Small intestine (tissue), 7 donors: Measurements from ENCODE around the gene ATG101. TPM values are rescaled to one million over a fixed set of nuclear protein-coding genes. Genes with fewer than 3 reads are reported as not detected.

Experiments
- DNase-seq, 2 donors: peaks; one replicate each; pipeline versions ENCODE4 v3.0.0 to v3.0.0-alpha.2; 2013
- FAIRE-seq: peaks from 2 replicates; lab custom pipeline; 2012; peaks lifted over from hg19 to GRCh38; lab: Jason Lieb, UNC
- H3K27ac ChIP-seq, 3 donors: one replicate each; pipeline ENCODE4 v1.5.1; 2013; ENCODE audit warnings: low read length in 2 of 3, mild to moderate bottlenecking in 2 of 3, control low read depth in 1 of 3, inconsistent platforms in 1 of 3, low read depth in 1 of 3, moderate library complexity in 1 of 3
- H3K27me3 ChIP-seq, 3 donors: one replicate each; pipeline ENCODE4 v1.6.1; 2013; ENCODE audit warnings: low read length in 3 of 3, inconsistent platforms in 1 of 3; ENCODE audit not compliant: control insufficient read depth in 3 of 3, insufficient read depth in 3 of 3
- H3K36me3 ChIP-seq, 3 donors: one replicate each; pipeline ENCODE4 v1.6.1; 2013; ENCODE audit warnings: low read length in 3 of 3, inconsistent platforms in 1 of 3, low read depth in 1 of 3, mild to moderate bottlenecking in 1 of 3, moderate library complexity in 1 of 3; ENCODE audit not compliant: control insufficient read depth in 3 of 3, insufficient read depth in 2 of 3
- H3K4me1 ChIP-seq, 3 donors: one replicate each; pipeline ENCODE4 v1.6.1; 2013; ENCODE audit warnings: low read length in 2 of 3, inconsistent platforms in 1 of 3, low read depth in 1 of 3, mild to moderate bottlenecking in 1 of 3, moderate library complexity in 1 of 3; ENCODE audit not compliant: control insufficient read depth in 3 of 3, insufficient read depth in 2 of 3
- H3K4me3 ChIP-seq, 3 donors: one replicate each; pipeline ENCODE4 v1.5.1; 2013; ENCODE audit warnings: low read length in 3 of 3, control low read depth in 1 of 3, inconsistent platforms in 1 of 3, low read depth in 1 of 3, mild to moderate bottlenecking in 1 of 3, moderate library complexity in 1 of 3
- H3K9me3 ChIP-seq, 2 donors: one replicate each; pipeline ENCODE4 v1.6.1; 2013; ENCODE audit warnings: low read depth in 1 of 2, low read length in 1 of 2; ENCODE audit not compliant: control insufficient read depth in 2 of 2, insufficient read depth in 1 of 2
- WGBS, 3 donors: extraction: QIAGEN DNeasy Blood & Tissue Kit; methylation state at CpG; one replicate each; pipeline ENCODE4 v1.1.7; 2013; 5-methylcytosine and 5-hydroxymethylcytosine counted together
- polyA plus RNA-seq, 4 donors: library from polyadenylated mRNA; stranded (reverse) in 3 of 4; unstranded in 1 of 4; fragments of 200-250 nt in 3 of 4; fragments of 120-200 nt in 1 of 4; gene quantifications; one replicate each; pipeline versions ENCODE4 v1.2.1 to v1.2.3, GENCODE V29; 2013
- donor health status: healthy with polysubstance abuse.
- donor health status: control.
- donor health status: control.
- donor health status: Bipolar disorder and iron deficiency.
- donor health status: healthy.

ATG101 gene
- polyA plus RNA-seq, 4 donors = 26.7 to 65.1 (median 55.5) TPM

DNA sequence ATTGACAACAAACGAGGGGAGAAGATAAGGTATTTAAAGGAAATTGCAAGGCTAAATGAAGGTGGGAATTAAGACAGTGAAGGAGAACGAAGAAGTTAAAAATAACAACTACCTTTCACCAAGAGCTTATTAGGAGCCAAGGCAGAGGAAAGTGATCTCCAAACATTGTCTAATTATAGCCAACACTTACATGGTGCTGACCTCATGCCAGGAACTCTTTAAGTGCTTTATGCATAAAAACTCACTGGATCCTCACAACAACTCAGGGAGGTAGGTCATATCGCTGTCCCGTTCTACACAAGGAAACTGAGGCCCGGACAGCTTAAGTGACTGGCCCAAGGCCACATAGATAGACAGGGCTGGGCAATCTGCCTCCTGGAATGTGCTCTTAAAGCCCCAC lies 43.5 kb upstream of the ATG101 start:
- peaks cover 0 to 14% (median 0%) of the 10 kb centered on the region in 3 donors for H3K27me3 ChIP-seq
- peaks cover 0 to 22% (median 1%) of the 10 kb centered on the region in 3 donors for H3K4me1 ChIP-seq
- WGBS, 3 donors = 31 to 57% (median 42%) methylated on average over 5 of the region's 5 CpGs
- FAIRE-seq (no peak), DNase-seq (no peak)
- H3K36me3 ChIP-seq = no peaks in the 10 kb centered on the region
- no peak overlapping the region for H3K4me3 ChIP-seq
- peak overlapping the region in 2 of 3 donors; percentile 88 to 95 for H3K27ac ChIP-seq
- no peaks in the 10 kb centered on the region for H3K9me3 ChIP-seq

- DNase-seq = no peak
- WGBS, 3 donors = 82 to 89% (median 86%) methylated on average over 11 to 12 of the region's 12 CpGs
- no peak for FAIRE-seq
- Histone ChIP-seq H3K4me1 (peaks cover 0 to 22% (median 1%) of the 10 kb centered on the region in 3 donors), H3K4me3 (no peak overlapping the region), H3K36me3 (no peaks in the 10 kb centered on the region), H3K27ac (no peak overlapping the region), H3K27me3 (peaks cover 0 to 12% (median 0%) of the 10 kb centered on the region in 3 donors), H3K9me3 (no peaks in the 10 kb centered on the region)
Measured at GRCh38 chr12:52027085-52027843, 42.5 kb upstream of the ATG101 start.

- FAIRE-seq (no peak), DNase-seq (no peak)
- H3K4me3 ChIP-seq = no peak overlapping the region
- 58 to 80% (median 61%) methylated on average over 4 of the region's 4 CpGs for WGBS, 3 donors
- no peak overlapping the region for H3K27ac ChIP-seq
- peaks cover 0 to 17% (median 0%) of the 10 kb centered on the region in 3 donors for H3K27me3 ChIP-seq
- no peaks in the 10 kb centered on the region for H3K36me3 ChIP-seq
- no peaks in the 10 kb centered on the region for H3K9me3 ChIP-seq
- peaks cover 3 to 31% (median 5%) of the 10 kb centered on the region in 3 donors for H3K4me1 ChIP-seq
Measured at GRCh38 chr12:52029685-52030084, 40.1 kb upstream of the ATG101 start.

- H3K27ac ChIP-seq = peak overlapping the region in 2 of 3 donors; percentile 69 to 83
- FAIRE-seq = no peak
Measured at GRCh38 chr12:52032446-52032803, 37.4 kb upstream of the ATG101 start.

DNA sequence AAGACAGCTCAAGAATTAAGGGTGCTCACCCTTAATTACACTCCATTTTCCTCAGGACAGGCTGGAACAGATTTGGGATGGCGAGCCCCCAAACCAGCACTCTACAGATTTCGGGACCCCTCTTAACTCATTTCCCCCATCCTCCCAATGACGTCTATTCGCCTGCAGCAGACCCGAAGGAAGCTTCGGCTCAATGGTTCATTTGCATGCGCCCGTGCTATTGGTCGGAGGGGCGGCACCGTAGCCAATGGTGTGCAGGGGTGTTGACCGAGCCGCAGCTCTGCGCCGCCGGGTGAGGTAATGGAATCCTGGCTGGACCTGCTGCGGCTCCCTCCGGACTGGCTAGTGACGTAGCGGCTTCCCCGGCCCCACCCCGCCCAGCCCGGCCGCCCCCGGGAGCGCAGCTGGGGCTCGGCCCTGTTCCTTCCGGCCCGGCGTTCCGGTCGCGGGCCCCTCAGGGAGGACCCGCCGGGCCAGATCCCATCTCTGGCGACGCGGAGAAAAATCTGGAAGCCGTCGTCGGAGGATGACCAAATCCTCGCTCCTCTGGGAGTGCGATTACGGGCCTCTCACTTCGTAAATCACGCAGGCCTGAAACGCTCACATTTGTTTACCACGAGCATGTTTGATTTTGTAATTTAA lies 36.9 kb upstream of the ATG101 start:
- no peaks in the 10 kb centered on the region for H3K9me3 ChIP-seq
- H3K27me3 ChIP-seq = peaks cover 0 to 39% (median 0%) of the 10 kb centered on the region in 3 donors
- H3K4me1 ChIP-seq = peaks cover 3 to 28% (median 7%) of the 10 kb centered on the region in 3 donors
- H3K4me3 ChIP-seq = peak overlapping the region in 2 of 3 donors; percentile 23 to 43
- FAIRE-seq (no peak), DNase-seq (peak; percentile 98)
- no peaks in the 10 kb centered on the region for H3K36me3 ChIP-seq
- H3K27ac ChIP-seq = peak overlapping the region; percentile 12 to 94 (median 79)
- 0 to 1% (median 0%) methylated on average over 36 to 48 of the region's 48 CpGs for WGBS, 3 donors

More at GRCh38 chr12:52032446-52032803, 37.4 kb upstream of the ATG101 start:
- peak in 1 of 2 donors; percentile 69 for DNase-seq
- Histone ChIP-seq H3K27me3 (peaks cover 0 to 35% (median 0%) of the 10 kb centered on the region in 3 donors), H3K36me3 (no peaks in the 10 kb centered on the region), H3K4me3 (peak overlapping the region in 1 of 3 donors; percentile 5), H3K4me1 (peaks cover 3 to 24% (median 7%) of the 10 kb centered on the region in 3 donors), H3K9me3 (no peaks in the 10 kb centered on the region)
- 6 to 7% (median 6%) methylated on average over 5 of the region's 5 CpGs for WGBS, 3 donors

GRCh38 chr12:52033446-52034140 lies 36.2 kb upstream of the ATG101 start:
- WGBS, 3 donors = 49 to 63% (median 60%) methylated on average over 13 of the region's 13 CpGs
- Histone ChIP-seq H3K9me3 (no peaks in the 10 kb centered on the region), H3K27me3 (peaks cover 0 to 39% (median 0%) of the 10 kb centered on the region in 3 donors), H3K27ac (peak overlapping the region; percentile 12 to 94 (median 79)), H3K36me3 (no peaks in the 10 kb centered on the region), H3K4me1 (peaks cover 3 to 28% (median 7%) of the 10 kb centered on the region in 3 donors), H3K4me3 (peak overlapping the region in 2 of 3 donors; percentile 23 to 43)
- FAIRE-seq (no peak), DNase-seq (no peak)

DNA sequence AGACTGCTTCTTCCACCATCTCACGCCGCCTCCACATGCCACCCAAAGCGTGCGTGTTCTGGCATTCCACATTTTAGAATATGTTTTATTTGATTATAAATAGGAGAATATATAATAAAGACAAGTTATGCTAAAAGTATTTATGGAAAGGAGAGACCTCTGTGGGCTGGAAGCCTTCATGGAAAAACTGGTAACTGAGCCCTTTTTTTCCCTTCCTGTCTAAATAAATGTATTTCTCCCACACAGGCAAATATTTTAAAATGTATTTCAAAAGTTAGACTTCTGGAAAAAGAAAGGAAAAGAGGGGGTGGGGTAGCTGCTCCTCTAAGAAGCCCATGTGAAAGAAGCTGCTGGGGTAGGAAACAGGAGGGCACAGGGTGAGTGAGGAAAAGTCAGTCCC lies 34.6 kb upstream of the ATG101 start:
- Histone ChIP-seq H3K9me3 (no peaks in the 10 kb centered on the region), H3K4me3 (no peak overlapping the region), H3K27me3 (peaks cover 0 to 35% (median 0%) of the 10 kb centered on the region in 3 donors), H3K36me3 (no peaks in the 10 kb centered on the region), H3K27ac (peak overlapping the region in 1 of 3 donors; percentile 25), H3K4me1 (peaks cover 3 to 32% (median 8%) of the 10 kb centered on the region in 3 donors)
- no peak for FAIRE-seq
- 95 to 98% (median 96%) methylated on average over 4 of the region's 4 CpGs for WGBS, 3 donors
- DNase-seq = no peak

- WGBS, 3 donors = 76 to 81% (median 78%) methylated on average over 2 of the region's 2 CpGs
Measured at GRCh38 chr12:52035926-52036325, 33.9 kb upstream of the ATG101 start.

More at GRCh38 chr12:52035926-52036325, 33.9 kb upstream of the ATG101 start:
- DNase-seq (no peak), FAIRE-seq (no peak)
- Histone ChIP-seq H3K27ac (peak overlapping the region in 1 of 3 donors; percentile 84), H3K9me3 (no peaks in the 10 kb centered on the region), H3K27me3 (peaks cover 0 to 35% (median 0%) of the 10 kb centered on the region in 3 donors), H3K4me3 (no peak overlapping the region), H3K4me1 (peaks cover 3 to 34% (median 13%) of the 10 kb centered on the region in 3 donors), H3K36me3 (no peaks in the 10 kb centered on the region)
